HG03175 (cell line): Measurements from ENCODE around the gene CSTPP1.
A peak's percentile ranks its signal among the peaks of the same experiment; 100 is the strongest.

ENCODE experiments used
- ATAC-seq: cut with Tn5 transposase; IDR thresholded peaks from one replicate; pipeline ENCODE4 v1.9.1; 2021; ENCODE audit warnings: mild to moderate bottlenecking, moderate library complexity; ENCODE audit not compliant: unreplicated experiment

The CSTPP1 gene, protein sequence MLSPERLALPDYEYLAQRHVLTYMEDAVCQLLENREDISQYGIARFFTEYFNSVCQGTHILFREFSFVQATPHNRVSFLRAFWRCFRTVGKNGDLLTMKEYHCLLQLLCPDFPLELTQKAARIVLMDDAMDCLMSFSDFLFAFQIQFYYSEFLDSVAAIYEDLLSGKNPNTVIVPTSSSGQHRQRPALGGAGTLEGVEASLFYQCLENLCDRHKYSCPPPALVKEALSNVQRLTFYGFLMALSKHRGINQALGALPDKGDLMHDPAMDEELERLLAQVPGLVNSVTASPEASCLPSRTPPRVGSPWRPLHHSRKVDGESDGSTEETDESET

GRCh38 chr11:46936138-46937110 lies at the start of gene CSTPP1:
CSTPP1 (plus strand) TSS chr11:46936761; CDS start chr11:46936806, 45 bp downstream.
- peak; percentile 97 for ATAC-seq

GRCh38 chr11:46888636-46889035 lies 47.9 kb upstream of the CSTPP1 start:
- no peak for ATAC-seq

- ATAC-seq: no peak
Measured at GRCh38 chr11:46889251-46889650, 47.3 kb upstream of the CSTPP1 start.

DNA sequence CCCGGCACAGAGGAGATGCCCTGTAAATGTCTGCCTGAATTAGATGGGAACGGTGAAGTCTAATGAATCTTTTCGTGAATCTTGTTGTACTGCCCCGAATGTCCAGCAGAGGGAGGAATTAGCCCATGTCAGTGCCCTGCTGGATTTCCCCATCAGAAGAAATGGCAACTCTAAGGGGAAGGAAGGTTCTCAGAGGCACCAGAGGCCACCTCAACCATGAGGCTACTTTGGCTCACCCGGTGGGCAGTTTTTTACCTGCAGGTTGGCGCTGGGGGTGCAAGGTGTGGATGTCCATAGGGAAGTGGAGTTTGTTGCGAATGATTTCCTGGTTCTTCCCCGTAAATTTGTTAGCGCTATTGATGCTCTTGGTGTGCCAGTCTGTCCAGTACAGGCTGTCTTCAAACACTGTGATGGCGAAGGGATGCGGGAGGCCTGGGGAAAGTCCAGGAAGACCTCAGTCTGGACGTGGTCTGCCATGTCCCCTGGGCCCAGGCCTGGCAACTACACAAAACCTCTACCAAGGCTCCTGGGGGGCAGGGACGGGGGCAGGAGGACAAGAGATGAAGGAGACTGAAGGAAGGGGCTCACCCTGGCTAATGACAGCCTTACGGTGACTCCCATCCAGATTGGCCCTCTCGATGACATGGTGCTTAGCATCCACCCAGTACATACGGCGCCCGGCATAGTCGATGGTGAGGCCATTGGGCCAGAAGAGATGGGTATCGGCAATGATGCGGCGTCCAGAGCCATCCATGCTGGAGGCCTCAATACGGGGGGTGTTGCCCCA lies 46.7 kb upstream of the CSTPP1 start:
- no peak for ATAC-seq

DNA sequence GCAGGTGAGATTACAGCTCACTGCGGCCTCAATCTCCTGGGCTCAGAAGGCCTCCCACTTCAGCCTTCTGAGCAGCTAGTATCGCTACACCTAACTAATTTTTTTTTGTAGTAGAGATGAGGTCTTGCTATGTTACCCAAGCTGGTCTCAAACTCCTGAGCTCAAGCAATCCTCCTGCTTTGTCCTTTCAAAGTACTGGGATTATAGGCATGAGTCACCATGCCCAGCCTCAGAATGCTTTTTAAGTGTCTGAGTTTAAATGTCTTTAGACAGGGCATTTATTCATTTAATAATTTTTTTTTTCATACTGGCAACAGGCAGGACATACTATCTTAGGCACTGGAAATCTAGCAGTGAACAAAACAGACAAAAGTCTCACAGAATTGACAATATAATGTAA lies 45.9 kb upstream of the CSTPP1 start:
- ATAC-seq: no peak

DNA sequence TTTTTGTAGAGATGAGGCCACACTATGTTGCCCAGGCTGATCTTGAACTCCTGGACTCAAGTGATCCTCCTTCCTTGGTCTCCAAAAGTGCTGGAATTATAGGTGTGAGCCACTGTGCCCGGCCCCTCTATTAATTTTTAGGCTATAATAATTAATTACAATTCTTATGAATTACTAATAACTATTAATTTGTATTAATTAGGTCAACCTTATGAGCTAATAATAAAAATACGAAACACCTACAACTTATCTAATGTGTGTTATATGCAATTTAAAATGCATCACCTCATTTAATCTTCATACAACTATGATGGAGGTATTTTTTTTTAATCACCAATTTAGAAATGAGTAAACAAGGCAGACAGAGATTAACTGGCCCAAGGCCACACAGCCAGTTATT lies 44.5 kb upstream of the CSTPP1 start:
- no peak for ATAC-seq

DNA sequence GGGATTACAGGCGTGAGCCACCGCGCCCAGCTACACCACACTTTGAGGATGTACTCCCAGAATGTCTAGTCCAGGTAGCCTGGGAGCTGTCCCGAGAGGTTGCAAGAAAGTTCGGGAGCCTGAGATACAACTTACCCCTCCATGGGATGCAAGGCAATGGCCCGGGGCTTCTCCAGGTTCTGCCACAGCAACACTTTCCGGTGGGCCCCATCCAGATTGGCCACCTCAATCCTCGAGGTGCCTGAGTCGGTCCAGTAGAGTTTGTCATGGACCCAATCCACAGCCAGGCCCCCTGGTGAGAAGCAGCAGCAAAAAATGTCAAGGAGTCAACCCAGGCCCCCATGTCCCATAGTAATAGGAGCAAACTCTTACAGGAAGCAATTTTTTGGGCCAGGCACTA lies 43.7 kb upstream of the CSTPP1 start:
- ATAC-seq: no peak

GRCh38 chr11:46894506-46894905 lies 42.1 kb upstream of the CSTPP1 start:
- no peak for ATAC-seq

- ATAC-seq: no peak
Measured at GRCh38 chr11:46894961-46895360, 41.6 kb upstream of the CSTPP1 start.

DNA sequence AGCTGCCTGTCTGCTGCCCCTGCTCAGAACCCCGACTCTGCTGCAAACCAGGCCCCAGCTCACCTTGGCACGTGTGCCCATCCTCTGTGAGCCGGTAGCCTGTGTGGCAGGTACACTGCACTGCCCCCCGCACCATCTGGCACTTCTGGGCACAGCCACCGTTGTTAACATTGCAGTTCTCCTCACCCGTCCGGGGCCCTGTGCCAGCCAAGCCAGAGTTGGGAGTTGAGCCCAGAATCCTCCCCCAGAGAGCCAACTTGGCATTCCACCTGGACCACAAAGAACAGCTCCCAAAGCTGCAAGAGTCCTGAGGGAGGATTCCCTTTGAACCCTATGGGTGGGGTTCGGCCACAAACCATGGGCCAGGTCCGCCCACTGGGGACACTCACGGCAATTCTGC lies 40.7 kb upstream of the CSTPP1 start:
- no peak for ATAC-seq

GRCh38 chr11:46896719-46897406 lies 39.7 kb upstream of the CSTPP1 start:
- ATAC-seq: no peak

DNA sequence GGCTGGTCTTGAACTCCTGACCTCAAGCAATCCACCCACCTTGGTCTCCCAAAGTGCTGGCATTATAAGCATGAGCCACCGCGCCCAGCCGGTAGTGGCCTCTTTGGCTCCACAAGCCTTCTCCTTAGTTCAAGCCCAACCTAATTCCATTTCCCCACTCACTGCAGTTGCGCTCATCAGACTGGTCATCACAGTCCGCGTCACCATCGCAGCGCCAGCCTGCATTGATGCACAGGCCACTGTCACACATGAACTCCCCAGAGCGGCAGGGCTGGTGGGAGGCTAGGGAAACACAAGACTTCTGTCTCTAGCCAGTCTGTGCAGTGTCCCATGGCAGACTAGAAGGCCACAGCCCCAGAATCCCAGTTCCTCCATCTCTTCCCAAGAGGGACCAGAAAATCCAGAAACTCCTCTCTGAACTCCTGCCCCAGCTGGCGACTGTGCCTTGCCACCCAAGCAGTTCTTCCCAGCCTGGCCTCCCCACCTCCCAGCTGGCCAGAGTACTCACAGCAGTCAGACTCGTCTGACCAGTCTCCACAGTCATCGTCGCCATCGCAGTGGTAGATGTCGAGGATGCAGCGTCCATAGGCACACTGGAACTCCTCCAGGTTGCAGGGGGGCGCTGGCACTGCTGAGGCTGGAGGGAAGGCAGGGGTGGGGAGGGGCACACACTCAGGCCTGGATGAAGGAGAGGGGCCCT lies 38.0 kb upstream of the CSTPP1 start:
- ATAC-seq: no peak

DNA sequence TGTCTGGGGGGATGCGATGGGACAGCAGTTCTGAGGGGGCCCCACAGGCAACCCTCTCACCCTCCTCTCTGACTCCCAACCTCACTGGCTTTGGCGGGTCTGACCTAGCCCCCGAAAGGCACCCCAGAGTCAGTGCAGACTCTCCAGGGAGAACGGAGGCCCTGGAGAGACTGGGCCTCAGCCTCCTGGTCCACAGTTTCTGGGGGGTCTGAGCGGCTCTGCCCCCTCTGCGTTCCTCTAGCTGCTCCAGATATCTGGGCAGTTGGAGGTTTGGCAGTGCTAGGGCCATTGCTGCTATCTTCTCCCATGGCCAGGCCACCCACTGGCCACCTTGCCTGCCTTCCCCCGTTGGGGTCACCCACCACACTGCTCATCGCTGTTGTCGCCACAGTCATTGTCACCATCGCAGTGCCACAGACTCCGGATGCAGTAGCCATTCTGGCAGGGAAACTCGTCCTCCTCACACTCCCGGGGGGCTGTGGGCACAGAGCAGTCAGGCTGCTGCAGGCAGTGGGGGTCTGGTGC lies 37.0 kb upstream of the CSTPP1 start:
- no peak for ATAC-seq

GRCh38 chr11:46900091-46900746 lies 36.3 kb upstream of the CSTPP1 start:
- no peak for ATAC-seq

- no peak for ATAC-seq
Measured at GRCh38 chr11:46901156-46901555, 35.4 kb upstream of the CSTPP1 start.

DNA sequence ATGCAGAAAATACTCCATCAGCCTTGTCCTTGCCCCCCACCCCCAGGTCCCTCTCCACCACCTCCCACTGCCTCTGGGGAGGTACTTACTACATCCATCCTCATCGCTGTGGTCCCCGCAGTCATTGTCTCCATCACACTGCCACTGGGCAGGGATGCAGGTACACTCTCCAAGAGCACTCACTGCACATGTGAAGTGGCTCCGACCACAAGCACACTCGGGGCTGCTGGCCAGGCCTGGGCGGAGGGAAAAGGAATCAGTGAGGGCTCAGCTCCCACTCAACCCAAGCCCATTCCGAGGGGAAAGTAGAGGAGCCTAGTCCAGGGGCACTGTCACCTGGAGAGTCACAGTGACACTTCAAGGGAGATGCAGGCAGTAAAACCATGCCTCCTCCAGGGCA lies 33.9 kb upstream of the CSTPP1 start:
- no peak for ATAC-seq

DNA sequence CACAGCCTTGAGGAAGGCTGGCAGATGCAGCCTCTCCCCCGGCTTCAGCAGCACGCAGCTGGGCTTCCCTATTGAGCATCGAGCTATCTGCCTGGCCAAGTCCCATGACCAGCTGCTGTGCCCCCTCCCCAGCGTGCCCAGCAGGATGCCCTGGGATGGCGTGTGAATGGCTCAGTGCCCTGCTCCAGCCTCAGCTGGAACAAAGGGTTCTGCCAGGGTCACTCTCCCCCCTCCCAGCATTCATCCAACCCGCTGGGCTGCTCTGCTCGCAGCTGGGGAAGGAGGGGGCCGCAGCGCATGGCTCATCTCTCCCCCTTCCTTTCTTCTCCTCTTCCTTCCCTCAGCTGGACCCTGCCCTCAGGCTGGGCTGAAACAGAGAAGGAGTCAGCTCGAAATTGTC lies 32.7 kb upstream of the CSTPP1 start:
- no peak for ATAC-seq

GRCh38 chr11:46905806-46906205 lies 30.8 kb upstream of the CSTPP1 start:
- ATAC-seq: no peak

DNA sequence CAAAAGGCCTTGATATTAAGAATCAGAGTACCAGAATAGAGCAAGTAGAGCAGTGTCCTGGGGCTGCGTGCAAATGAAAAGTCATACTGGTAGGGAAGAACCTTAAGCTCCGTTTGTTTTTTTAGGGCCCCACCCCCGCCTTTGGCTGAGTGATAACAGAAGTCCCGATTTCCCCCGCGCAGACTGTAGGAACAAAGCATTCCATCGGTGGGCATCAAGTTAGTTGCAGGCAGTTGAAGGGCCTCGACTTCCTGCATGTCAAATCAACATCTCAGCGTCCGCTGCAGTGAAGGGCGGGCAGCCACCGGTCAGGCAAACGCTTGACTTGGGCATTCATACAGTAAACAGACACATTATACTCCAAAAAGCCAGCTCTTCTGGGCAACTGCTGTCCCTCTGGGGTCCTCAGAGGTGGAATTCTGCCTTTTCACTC lies 29.9 kb upstream of the CSTPP1 start:
- no peak for ATAC-seq
